ENCODE measurements around the gene SALL1.

The SALL1 gene

GRCh38 chr16:51156807-51157200 lies 5.7 kb upstream of the SALL1 start:
- DNase-seq (ENCODE audit: low read depth), result no peak

DNA sequence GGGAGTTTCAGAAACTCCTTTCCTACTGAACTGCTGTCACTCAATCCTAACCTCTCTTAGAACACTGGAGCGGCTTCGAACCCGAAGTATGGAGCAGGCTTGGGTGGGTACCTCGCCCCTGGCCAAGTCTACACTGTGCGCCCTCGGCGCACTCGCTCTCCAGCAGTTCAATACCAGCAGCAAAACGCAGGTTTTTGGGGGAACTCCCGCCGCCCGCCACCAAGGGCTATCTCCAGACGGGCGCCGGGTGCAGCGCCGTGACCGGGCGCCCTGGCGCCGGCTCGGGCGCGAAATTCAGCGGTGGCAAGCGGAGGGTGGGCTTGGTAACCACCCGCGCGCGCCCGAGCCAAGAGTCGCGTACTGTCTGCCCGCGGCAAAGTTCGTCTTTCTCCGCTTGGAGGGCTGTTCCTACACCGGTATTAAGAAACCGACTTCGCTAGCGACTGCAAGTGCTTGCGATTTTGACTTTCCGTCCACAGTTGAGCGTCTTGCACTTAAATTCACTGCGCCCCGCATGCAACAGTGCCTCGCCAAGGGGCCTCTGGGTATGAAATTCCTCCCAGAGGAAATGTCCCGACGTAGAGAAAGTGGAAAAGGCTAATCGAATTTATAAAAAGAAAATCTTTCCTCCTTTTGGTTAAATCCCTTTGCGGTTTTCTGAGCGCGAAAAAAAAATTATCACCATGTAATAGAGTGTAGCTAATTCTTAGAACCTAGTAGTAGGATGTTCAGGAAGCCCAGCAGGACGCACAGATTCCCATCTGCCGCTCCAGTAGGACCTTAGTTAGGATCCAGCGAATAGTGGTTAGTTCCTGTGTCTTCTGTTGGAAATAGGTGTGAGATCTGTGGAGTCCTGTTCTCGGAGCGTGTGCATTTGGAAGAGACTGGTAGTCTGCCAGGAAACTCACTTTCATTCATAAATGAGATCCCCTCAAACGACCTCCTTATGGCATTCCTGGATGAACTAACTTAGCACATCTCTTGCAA lies 5.0 kb upstream of the SALL1 start:
- DNase-seq (ENCODE audit: low read depth), result no peak

DNA sequence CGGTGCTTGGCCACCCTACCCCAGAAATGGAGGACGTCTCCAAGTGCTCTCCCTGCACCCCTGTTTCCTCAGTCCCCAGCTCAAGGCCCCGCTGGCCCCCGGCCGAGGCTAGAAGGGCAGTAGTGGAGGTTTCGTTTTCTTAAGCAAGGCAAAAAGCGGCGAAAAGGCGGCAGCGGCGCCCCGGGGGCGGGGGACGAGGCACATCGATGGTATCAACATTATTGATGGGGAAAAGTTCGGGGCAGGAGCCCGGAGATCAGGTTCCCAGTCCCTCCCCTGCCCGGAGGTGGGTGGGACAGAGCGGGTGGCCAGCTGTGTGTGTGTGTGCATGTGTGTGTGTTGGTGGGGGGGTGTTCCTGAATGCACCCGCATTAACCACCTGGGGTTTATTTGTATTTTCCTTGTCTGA lies 4.1 kb upstream of the SALL1 start:
- no peak for DNase-seq (ENCODE audit: low read depth)

DNA sequence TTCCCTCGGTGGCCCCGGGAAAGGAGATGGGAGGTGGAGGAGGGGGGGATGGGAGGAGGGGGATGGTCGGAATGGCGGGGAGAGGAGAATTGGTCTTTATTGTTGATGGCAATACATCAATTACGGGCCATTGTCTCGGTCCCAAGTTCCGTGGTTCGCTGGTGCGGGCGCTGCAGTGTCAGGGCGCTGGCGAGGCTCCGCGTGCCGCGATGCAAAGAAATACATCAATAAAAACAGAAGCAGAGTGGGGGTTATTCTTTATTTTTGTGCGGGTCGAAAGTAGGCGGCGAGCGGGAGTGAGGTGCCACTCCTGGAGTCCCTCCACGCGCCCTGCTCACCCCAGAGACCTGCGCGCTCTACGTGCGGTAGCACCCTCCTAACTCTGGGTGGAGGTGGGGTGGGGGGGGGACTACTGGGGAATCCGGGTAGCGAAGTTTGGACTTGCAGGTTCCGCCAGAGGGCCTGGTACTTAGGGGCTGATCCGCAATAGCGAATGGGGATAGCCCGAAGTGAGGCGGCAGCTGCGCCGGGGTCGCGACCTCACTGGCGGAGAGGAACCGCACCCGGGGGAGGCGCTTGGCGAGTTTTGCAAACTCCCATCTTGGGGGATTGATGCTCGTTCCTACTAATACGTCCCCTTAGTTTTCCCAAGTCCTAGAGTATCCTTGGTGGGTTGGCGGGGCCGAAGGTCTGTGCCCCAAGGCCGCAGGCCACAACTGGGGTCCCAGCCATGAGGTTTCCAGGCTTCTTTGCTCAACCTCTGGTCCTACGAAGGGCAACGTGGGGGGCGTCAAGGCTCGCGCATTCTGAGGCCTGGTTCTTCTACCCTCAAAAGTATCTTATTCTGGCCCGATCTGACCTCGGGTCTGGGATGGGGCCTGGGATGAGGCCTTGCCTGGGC lies 3.5 kb upstream of the SALL1 start:
- DNase-seq (ENCODE audit: low read depth), result no peak

- DNase-seq (ENCODE audit: low read depth), result no peak
These were observed 2.5 kb upstream of the SALL1 start for GRCh38 chr16:51153577-51154031.

- no peak for DNase-seq (ENCODE audit: low read depth)
These were observed 1.9 kb upstream of the SALL1 start for GRCh38 chr16:51152691-51153576.

DNA sequence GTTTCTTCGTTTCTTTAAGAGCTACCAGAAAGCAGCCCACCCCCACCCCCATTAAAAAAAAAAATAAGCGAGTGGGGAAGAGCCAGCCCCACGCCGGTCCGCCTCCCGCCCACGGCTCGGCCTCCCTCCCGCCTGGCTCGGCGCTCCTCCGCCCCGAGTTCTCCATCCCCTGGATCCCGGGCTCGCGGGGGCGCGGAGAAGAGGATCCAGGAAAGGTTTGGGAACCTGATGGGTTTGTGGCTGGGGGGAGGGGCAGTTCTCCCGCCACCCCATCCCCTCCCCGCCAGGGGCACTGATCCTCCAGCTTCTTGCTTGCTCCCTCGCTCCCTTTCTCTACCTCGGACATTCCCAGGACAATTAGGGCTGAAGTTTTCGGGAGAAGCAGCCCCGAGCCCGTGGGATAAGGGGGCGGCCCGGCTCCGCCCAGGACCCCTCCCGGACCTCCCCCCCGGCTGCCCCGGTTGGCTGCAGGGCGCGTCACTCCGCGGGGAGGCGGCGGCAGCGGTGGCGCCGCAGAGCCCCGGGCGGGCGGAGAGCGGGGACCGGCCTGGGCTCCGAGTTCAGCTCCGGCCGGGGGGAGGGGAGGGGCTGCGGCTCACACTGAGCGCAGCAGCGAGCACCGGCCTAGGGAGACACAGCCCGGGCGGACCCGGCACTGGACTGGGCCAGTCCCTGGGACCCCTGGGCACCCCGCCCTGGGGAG lies 1.0 kb upstream of the SALL1 start:
- no peak for DNase-seq (ENCODE audit: low read depth)

GRCh38 chr16:51151435-51151960 lies 428 bp upstream of the SALL1 start:
- no peak for DNase-seq (ENCODE audit: low read depth)

GRCh38 chr16:51150165-51150887 lies 744 bp downstream of the SALL1 start:
- no peak for DNase-seq (ENCODE audit: low read depth)

GRCh38 chr16:51149721-51150164 lies 1.3 kb downstream of the SALL1 start:
- DNase-seq (ENCODE audit: low read depth), result no peak

GRCh38 chr16:51149251-51149661 lies 1.8 kb downstream of the SALL1 start:
- DNase-seq (ENCODE audit: low read depth), result no peak

- no peak for DNase-seq (ENCODE audit: low read depth)
These were observed 2.3 kb downstream of the SALL1 start for GRCh38 chr16:51148678-51149228.

- DNase-seq (ENCODE audit: low read depth), result no peak
These were observed 3.0 kb downstream of the SALL1 start for GRCh38 chr16:51147776-51148677.

GRCh38 chr16:51146256-51146924 lies 4.7 kb downstream of the SALL1 start:
- no peak for DNase-seq (ENCODE audit: low read depth)

DNA sequence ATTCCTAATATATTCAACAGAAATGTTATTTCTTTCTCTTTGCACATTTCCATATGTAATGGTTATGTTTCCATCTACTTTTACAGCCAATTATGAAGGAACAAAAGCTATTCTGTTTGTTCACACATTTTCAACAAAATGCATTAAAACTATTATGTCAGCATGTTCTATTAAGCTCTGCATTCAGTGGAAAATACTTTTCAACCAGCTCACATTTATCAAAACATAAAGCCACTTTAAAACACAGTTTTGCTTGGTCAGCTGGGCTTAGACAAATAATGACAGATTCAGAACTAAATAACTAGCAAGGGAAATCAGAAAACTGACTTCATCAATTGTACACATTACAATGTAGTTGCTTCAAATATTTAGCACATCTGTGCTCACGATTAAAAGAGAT lies 6.9 kb downstream of the SALL1 start:
- no peak for DNase-seq (ENCODE audit: low read depth)

DNA sequence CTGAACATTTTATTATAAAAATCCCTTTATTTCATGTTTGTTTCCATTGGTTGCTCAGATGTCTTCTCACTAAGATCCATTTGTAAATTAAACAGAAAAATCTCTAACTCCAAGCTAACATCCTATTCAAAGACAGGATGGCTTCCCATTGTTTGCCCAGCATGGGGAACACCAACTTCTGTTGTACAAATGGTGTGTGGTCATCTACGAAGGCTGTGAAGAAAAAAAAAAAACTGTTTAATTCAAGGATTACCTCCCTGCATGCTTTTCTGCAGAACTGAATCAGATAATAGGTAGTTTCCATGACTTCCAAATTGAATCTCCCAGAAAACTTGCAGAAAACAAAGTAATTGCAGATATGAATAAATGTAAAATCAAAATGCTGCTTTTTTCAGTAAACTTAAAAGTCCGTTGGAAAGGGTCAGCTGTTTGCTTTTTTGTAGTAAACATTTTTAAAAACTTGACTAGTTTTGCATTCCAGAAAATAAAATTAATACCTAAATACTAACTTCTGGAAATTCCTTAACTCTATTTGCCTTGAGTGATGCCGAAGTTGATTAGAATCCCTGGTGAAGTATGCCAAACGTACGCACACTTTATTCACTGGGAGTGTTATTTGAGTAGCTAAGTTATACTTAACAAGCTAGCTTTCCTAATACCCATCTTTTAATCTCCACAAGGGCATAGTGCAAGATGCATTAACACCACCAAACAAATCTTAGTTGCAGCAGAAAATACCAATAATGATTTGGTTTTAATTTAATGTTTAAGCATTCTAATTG lies 7.7 kb downstream of the SALL1 start:
- no peak for DNase-seq (ENCODE audit: low read depth)

- DNase-seq (ENCODE audit: low read depth), result no peak
These were observed 9.5 kb downstream of the SALL1 start for GRCh38 chr16:51141541-51141940.

All from non-pigmented ciliary epithelial cell (primary cell).